Neural cell (in vitro differentiated cells): ENCODE data around the gene REST. TPM values are rescaled to one million over a fixed set of nuclear protein-coding genes. Genes with fewer than 3 reads are reported as not detected.

Source experiments
- H2AFZ ChIP-seq: fragments of 200-600, 300-800 bp; sonication (generic), shearing (Covaris generic); 2 replicates; pipeline ENCODE4 v1.6.0; 2014; ENCODE audit warnings: low read depth, mild to moderate bottlenecking, antibody characterized with exemption, low read length, moderate library complexity
- H3F3A ChIP-seq: fragments of 200-600 bp; shearing (Covaris generic); 2 replicates; pipeline ENCODE4 v1.6.1; 2016; ENCODE audit warnings: mild to moderate bottlenecking, moderate library complexity, mixed read lengths, antibody characterized with exemption, low read length; ENCODE audit not compliant: insufficient read depth, poor library complexity, severe bottlenecking
- H3K27ac ChIP-seq: fragments of 200-600, 300-800 bp; sonication (generic), shearing (Covaris generic); 2 replicates; pipeline ENCODE4 v1.5.1; 2014; ENCODE audit warnings: mild to moderate bottlenecking, low read length, moderate library complexity
- H3K27me3 ChIP-seq: fragments of 300-800, 200-600 bp; sonication (generic), shearing (Covaris generic); 2 replicates; pipeline ENCODE4 v1.6.0; 2014; ENCODE audit warnings: mild to moderate bottlenecking, low read depth, low read length, moderate library complexity; ENCODE audit not compliant: insufficient read depth
- H3K36me3 ChIP-seq: fragments of 300-800, 200-600 bp; sonication (generic), shearing (Covaris generic); 2 replicates; pipeline ENCODE4 v1.5.1; 2014; ENCODE audit warnings: mild to moderate bottlenecking, antibody characterized with exemption, low read length, moderate library complexity; ENCODE audit not compliant: insufficient read depth
- H3K4me2 ChIP-seq: fragments of 300-800, 200-600 bp; sonication (generic), shearing (Covaris generic); 2 replicates; pipeline ENCODE4 v1.6.0; 2014; ENCODE audit warnings: mild to moderate bottlenecking, low read length
- H3K4me3 ChIP-seq: fragments of 300-800, 200-600 bp; sonication (generic), shearing (Covaris generic); 2 replicates; pipeline ENCODE4 v1.5.1; 2014; ENCODE audit warnings: mild to moderate bottlenecking, low read length, moderate library complexity
- H3K79me2 ChIP-seq: fragments of 200-600 bp; shearing (Covaris generic); replicated peaks from 2 replicates; pipeline ENCODE4 v1.6.0; 2014; ENCODE audit warnings: mild to moderate bottlenecking, low read length, moderate library complexity; ENCODE audit not compliant: insufficient read depth
- H3K9ac ChIP-seq: fragments of 300-800, 200-600 bp; sonication (generic), shearing (Covaris generic); 2 replicates; pipeline ENCODE4 v1.6.1; 2016; ENCODE audit warnings: mild to moderate bottlenecking, low read length, mixed read lengths
- H3K9me2 ChIP-seq: fragments of 200-600 bp; shearing (Covaris generic); 2 replicates; pipeline ENCODE4 v1.6.1; 2016; ENCODE audit warnings: mild to moderate bottlenecking, low read length, mixed read lengths; ENCODE audit not compliant: insufficient read depth
- H3K9me3 ChIP-seq: fragments of 200-600, 300-800 bp; sonication (generic), shearing (Covaris generic); 2 replicates; pipeline ENCODE4 v1.6.1; 2016; ENCODE audit warnings: mild to moderate bottlenecking, mixed run types, low read length, moderate library complexity, mixed read lengths
- H4K20me1 ChIP-seq: fragments of 200-600 bp; shearing (Covaris generic); 2 replicates; pipeline ENCODE4 v1.6.1; 2016; ENCODE audit warnings: mild to moderate bottlenecking, mixed run types; ENCODE audit not compliant: insufficient read depth
- EP300 ChIP-seq: fragments of 450-650 bp; conservative IDR thresholded peaks from 2 replicates; pipeline ENCODE4 v1.6.1; 2014; ENCODE audit warnings: antibody characterized with exemption, mild to moderate bottlenecking, moderate library complexity; ENCODE audit not compliant: poor library complexity, severe bottlenecking
- EZH2 ChIP-seq: fragments of 200-600, 300-800 bp; shearing (Covaris generic), sonication (generic); IDR thresholded peaks from 2 replicates; pipeline ENCODE4 v1.6.1; 2014; ENCODE audit warnings: antibody characterized with exemption, low read length, borderline replicate concordance, mild to moderate bottlenecking; ENCODE audit not compliant: insufficient read depth, poor library complexity, severe bottlenecking
- MXI1 ChIP-seq: fragments of 450-650 bp; conservative IDR thresholded peaks from 2 replicates; pipeline ENCODE4 v1.6.1; 2014; ENCODE audit warnings: antibody characterized with exemption, mild to moderate bottlenecking; ENCODE audit not compliant: poor library complexity, severe bottlenecking
- POLR2AphosphoS5 ChIP-seq: IDR thresholded peaks from 2 replicates; pipeline ENCODE4 v1.6.1; 2012
- RAD21 ChIP-seq: fragments of 450-650 bp; conservative IDR thresholded peaks from 2 replicates; pipeline ENCODE4 v1.6.1; 2014; ENCODE audit warnings: antibody characterized with exemption, mild to moderate bottlenecking, moderate library complexity
- SMC3 ChIP-seq: fragments of 450-650 bp; conservative IDR thresholded peaks from 2 replicates; pipeline ENCODE4 v1.6.1; 2014; ENCODE audit warnings: antibody characterized with exemption, mild to moderate bottlenecking, moderate library complexity; ENCODE audit not compliant: poor library complexity
- TAF1 ChIP-seq: IDR thresholded peaks from 2 replicates; pipeline ENCODE4 v1.6.1; 2012; ENCODE audit warnings: low read depth
- polyA plus RNA-seq: library from polyadenylated mRNA; depleted of rRNA; stranded (reverse); fragments of >200 nt; gene quantifications from 2 replicates; pipeline ENCODE4 v1.2.3, GENCODE V29; 2014
- TF ChIP-seq, protein P1 (sequence below): IDR thresholded peaks from 2 replicates; pipeline ENCODE4 v1.6.1; 2012; ENCODE audit warnings: borderline replicate concordance
- TF ChIP-seq, protein P2 (sequence below): fragments of 450-650 bp; IDR thresholded peaks from 2 replicates; pipeline ENCODE4 v1.5.1; 2014; ENCODE audit warnings: antibody characterized with exemption, mild to moderate bottlenecking, moderate library complexity; ENCODE audit not compliant: poor library complexity, severe bottlenecking

Gene REST
- polyA plus RNA-seq, 1 donor from 2014 or later, result 3.2 TPM

DNA sequence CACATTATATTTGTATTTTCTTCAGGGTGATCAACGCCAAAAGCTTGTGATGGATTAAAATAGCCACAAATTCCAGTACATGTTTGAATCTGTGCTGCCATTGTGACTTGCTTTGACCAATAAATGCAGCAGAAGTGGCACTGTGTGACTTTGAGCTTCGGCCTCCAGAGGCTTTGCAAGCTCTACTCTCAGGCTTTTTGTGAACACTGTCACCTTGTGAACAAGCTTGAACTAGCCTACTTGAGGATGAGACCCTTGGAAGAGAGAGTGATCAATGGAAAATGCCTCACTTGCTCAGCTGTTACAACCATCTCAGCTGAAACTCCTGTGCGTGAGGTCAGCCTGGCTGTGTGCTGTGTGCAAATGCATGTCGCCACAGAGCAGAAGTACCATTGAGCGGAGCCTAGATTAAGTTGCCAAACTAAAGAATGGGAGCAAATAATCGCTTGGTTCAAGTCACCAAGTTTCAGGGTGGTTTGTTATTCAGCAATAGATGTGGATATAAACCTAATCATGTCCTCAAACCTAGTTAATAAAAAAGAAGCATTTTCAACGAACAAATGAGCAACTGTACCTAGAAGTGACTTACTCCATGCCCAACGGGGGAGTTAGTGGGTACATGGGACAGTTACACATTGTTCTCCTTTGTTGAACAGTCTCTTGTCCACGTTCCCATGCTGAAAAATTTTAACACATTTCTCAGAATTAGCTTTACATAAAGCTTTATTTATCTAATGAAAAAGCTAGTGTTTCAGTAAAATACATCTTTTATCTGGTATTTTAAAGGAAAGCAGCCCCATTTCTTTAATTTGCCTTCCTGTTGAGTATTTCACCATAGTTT is 46.2 kb downstream of the REST start:
- Histone ChIP-seq H3K27me3 (no peaks in the 10 kb centered on the region), H3K79me2 (no peaks in the 10 kb centered on the region), H3K4me2 (no peak overlapping the region), H3K9me3 (no peaks in the 10 kb centered on the region), H3K4me3 (no peak overlapping the region), H3F3A (no peaks in the 10 kb centered on the region), H3K36me3 (no peaks in the 10 kb centered on the region), H4K20me1 (no peaks in the 10 kb centered on the region), H3K9me2 (no peaks in the 10 kb centered on the region), H3K27ac (no peak overlapping the region), H3K9ac (no peak overlapping the region), H2AFZ (no peak overlapping the region)
- TF ChIP-seq EZH2, result no peak
- no peak for TF ChIP-seq EP300
- no peak for TF ChIP-seq MXI1
- TF ChIP-seq, protein P1, sequence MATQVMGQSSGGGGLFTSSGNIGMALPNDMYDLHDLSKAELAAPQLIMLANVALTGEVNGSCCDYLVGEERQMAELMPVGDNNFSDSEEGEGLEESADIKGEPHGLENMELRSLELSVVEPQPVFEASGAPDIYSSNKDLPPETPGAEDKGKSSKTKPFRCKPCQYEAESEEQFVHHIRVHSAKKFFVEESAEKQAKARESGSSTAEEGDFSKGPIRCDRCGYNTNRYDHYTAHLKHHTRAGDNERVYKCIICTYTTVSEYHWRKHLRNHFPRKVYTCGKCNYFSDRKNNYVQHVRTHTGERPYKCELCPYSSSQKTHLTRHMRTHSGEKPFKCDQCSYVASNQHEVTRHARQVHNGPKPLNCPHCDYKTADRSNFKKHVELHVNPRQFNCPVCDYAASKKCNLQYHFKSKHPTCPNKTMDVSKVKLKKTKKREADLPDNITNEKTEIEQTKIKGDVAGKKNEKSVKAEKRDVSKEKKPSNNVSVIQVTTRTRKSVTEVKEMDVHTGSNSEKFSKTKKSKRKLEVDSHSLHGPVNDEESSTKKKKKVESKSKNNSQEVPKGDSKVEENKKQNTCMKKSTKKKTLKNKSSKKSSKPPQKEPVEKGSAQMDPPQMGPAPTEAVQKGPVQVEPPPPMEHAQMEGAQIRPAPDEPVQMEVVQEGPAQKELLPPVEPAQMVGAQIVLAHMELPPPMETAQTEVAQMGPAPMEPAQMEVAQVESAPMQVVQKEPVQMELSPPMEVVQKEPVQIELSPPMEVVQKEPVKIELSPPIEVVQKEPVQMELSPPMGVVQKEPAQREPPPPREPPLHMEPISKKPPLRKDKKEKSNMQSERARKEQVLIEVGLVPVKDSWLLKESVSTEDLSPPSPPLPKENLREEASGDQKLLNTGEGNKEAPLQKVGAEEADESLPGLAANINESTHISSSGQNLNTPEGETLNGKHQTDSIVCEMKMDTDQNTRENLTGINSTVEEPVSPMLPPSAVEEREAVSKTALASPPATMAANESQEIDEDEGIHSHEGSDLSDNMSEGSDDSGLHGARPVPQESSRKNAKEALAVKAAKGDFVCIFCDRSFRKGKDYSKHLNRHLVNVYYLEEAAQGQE, result no peak
- TF ChIP-seq, protein P2, sequence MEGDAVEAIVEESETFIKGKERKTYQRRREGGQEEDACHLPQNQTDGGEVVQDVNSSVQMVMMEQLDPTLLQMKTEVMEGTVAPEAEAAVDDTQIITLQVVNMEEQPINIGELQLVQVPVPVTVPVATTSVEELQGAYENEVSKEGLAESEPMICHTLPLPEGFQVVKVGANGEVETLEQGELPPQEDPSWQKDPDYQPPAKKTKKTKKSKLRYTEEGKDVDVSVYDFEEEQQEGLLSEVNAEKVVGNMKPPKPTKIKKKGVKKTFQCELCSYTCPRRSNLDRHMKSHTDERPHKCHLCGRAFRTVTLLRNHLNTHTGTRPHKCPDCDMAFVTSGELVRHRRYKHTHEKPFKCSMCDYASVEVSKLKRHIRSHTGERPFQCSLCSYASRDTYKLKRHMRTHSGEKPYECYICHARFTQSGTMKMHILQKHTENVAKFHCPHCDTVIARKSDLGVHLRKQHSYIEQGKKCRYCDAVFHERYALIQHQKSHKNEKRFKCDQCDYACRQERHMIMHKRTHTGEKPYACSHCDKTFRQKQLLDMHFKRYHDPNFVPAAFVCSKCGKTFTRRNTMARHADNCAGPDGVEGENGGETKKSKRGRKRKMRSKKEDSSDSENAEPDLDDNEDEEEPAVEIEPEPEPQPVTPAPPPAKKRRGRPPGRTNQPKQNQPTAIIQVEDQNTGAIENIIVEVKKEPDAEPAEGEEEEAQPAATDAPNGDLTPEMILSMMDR, result no peak
- no peak for TF ChIP-seq POLR2AphosphoS5
- TF ChIP-seq SMC3, result no peak

DNA sequence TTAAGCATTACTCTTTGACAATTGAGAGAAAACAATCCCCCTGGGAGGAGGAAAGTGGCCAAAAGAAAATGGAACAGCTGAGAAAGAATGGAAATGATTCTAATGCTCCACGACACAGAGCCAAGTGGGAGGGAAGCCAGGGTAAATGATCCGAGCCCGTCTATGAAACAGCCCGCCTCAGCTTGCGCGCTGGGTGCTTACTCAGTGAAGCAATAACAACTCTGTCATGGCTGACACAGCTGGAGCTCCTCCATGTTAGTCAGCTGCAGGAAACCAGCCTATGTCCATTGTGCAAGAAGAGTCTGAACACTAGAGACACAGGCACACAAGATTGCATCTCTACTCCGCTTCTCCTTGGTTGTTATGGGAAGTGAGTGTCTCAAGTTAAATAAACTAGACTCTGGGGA is 50.4 kb downstream of the REST start:
- Histone ChIP-seq H3K9ac (no peak overlapping the region), H3K79me2 (no peaks in the 10 kb centered on the region), H3K27ac (no peak overlapping the region), H2AFZ (no peak overlapping the region), H3K4me2 (no peak overlapping the region), H3K9me2 (no peaks in the 10 kb centered on the region), H3K36me3 (no peaks in the 10 kb centered on the region), H3K9me3 (no peaks in the 10 kb centered on the region), H3K4me3 (no peak overlapping the region), H4K20me1 (no peaks in the 10 kb centered on the region), H3F3A (no peaks in the 10 kb centered on the region), H3K27me3 (no peaks in the 10 kb centered on the region)
- no peak for TF ChIP-seq MXI1
- TF ChIP-seq TAF1, result no peak
- TF ChIP-seq RAD21, result no peak
- TF ChIP-seq, protein P1, result no peak
- TF ChIP-seq SMC3, result no peak
- TF ChIP-seq, protein P2, result no peak
- no peak for TF ChIP-seq POLR2AphosphoS5
- no peak for TF ChIP-seq EZH2
- TF ChIP-seq EP300, result no peak
